Measurements from ENCODE around the gene ITPKC. TPM values are rescaled to one million over a fixed set of nuclear protein-coding genes. Genes with fewer than 3 reads are reported as not detected.

Gene ITPKC
- total and polyA plus RNA-seq, 4 donors = 6.3 to 12.0 (median 9.5) TPM

DNA sequence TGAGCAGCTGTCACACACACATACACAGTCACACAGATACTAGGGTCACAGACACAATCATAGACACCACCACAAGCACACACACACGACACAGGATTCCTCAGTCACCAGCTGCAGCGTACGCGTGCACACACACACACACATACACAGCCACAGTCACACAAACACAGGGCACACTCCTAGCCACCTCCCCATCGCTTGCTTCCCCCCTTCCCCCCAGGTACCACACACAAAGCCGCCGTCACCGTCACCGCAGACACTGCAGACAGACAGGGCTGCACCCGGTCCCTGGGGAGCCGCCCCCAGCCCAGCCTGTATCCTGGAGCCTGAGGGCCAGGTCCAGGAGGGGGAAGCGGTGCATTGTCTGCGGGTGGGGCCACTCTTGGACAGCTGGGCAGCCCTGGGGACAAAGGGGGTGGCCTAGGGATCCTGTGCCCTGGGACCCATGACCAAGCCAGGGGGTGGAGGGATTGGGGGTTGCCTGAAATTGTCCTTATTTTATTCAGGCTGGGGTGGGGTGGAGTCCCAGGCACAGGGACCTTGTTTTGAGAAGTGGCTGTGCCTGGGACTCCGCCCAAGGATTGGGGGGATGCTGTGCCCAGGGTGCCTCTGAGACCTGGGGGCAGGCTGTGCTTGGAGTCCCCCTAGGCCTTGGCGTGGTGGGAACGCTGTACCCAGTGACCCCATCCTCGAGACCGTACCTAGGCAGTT is 27.4 kb upstream of the ITPKC start:
- peak in 2 of 6 donors; percentile 52 to 72 for DNase-seq (ENCODE audit: low read depth in 4 of 6, low spot score in 6 of 6)
- 11% methylated on average over 13 of the region's 18 CpGs for WGBS (ENCODE audit: insufficient coverage)
- H3K27ac ChIP-seq (ENCODE audit: low read depth, low read length) = peak overlapping the region; percentile 73
- no peaks in the 10 kb centered on the region for H3K9me3 ChIP-seq (ENCODE audit: control insufficient read depth, insufficient read depth, low read length)
- H3K36me3 ChIP-seq (ENCODE audit: control insufficient read depth, insufficient read depth, low read length) = peaks cover 61% of the 10 kb centered on the region
- H3K4me1 ChIP-seq (ENCODE audit: control insufficient read depth, insufficient read depth, low read length) = peaks cover 30% of the 10 kb centered on the region
- H3K4me3 ChIP-seq (ENCODE audit: low read depth, low read length) = peak overlapping the region; percentile 69
- no peaks in the 10 kb centered on the region for H3K27me3 ChIP-seq (ENCODE audit: control insufficient read depth, insufficient read depth, low read length)

GRCh38 chr19:40690050-40690692 is 26.7 kb upstream of the ITPKC start, which contains the start of gene NUMBL:
Gene NUMBL, minus strand, starts transcription at chr19:40690651. Its CDS starts 168 bp downstream, at chr19:40690483.
- H3K4me3 ChIP-seq (ENCODE audit: low read depth, low read length) = peak within 1 kb of the TSS; percentile 69
- H3K36me3 ChIP-seq (ENCODE audit: control insufficient read depth, insufficient read depth, low read length) = peaks cover 59% of the 10 kb centered on the region
- no peaks in the 10 kb centered on the region for H3K9me3 ChIP-seq (ENCODE audit: control insufficient read depth, insufficient read depth, low read length)
- no peak for DNase-seq (ENCODE audit: low read depth in 4 of 6, low spot score in 6 of 6)
- H3K4me1 ChIP-seq (ENCODE audit: control insufficient read depth, insufficient read depth, low read length) = peaks cover 30% of the 10 kb centered on the region
- 0% methylated on average over 46 of the region's 50 CpGs for WGBS (ENCODE audit: insufficient coverage)
- H3K27me3 ChIP-seq (ENCODE audit: control insufficient read depth, insufficient read depth, low read length) = no peaks in the 10 kb centered on the region
- peak within 1 kb of the TSS; percentile 89 for H3K27ac ChIP-seq (ENCODE audit: low read depth, low read length)

- H3K27ac ChIP-seq (ENCODE audit: low read depth, low read length) = peak overlapping the region; percentile 89
- no peaks in the 10 kb centered on the region for H3K27me3 ChIP-seq (ENCODE audit: control insufficient read depth, insufficient read depth, low read length)
- no peaks in the 10 kb centered on the region for H3K9me3 ChIP-seq (ENCODE audit: control insufficient read depth, insufficient read depth, low read length)
- peak overlapping the region; percentile 66 for H3K4me3 ChIP-seq (ENCODE audit: low read depth, low read length)
- peaks cover 30% of the 10 kb centered on the region for H3K4me1 ChIP-seq (ENCODE audit: control insufficient read depth, insufficient read depth, low read length)
- under 1% methylated on average over 47 of the region's 56 CpGs for WGBS (ENCODE audit: insufficient coverage)
- peaks cover 58% of the 10 kb centered on the region for H3K36me3 ChIP-seq (ENCODE audit: control insufficient read depth, insufficient read depth, low read length)
- peak; percentile 75 to 97 (median 90) for DNase-seq (ENCODE audit: low read depth in 4 of 6, low spot score in 6 of 6)
Observed at GRCh38 chr19:40690693-40691420, 26.1 kb upstream of the ITPKC start.

GRCh38 chr19:40691421-40692211 is 25.3 kb upstream of the ITPKC start:
- peaks cover 30% of the 10 kb centered on the region for H3K4me1 ChIP-seq (ENCODE audit: control insufficient read depth, insufficient read depth, low read length)
- H3K27ac ChIP-seq (ENCODE audit: low read depth, low read length) = peak overlapping the region; percentile 89
- no peaks in the 10 kb centered on the region for H3K27me3 ChIP-seq (ENCODE audit: control insufficient read depth, insufficient read depth, low read length)
- 45% methylated on average over 17 of the region's 24 CpGs for WGBS (ENCODE audit: insufficient coverage)
- H3K9me3 ChIP-seq (ENCODE audit: control insufficient read depth, insufficient read depth, low read length) = no peaks in the 10 kb centered on the region
- peaks cover 58% of the 10 kb centered on the region for H3K36me3 ChIP-seq (ENCODE audit: control insufficient read depth, insufficient read depth, low read length)
- no peak for DNase-seq (ENCODE audit: low read depth in 4 of 6, low spot score in 6 of 6)
- H3K4me3 ChIP-seq (ENCODE audit: low read depth, low read length) = peak overlapping the region; percentile 66

DNA sequence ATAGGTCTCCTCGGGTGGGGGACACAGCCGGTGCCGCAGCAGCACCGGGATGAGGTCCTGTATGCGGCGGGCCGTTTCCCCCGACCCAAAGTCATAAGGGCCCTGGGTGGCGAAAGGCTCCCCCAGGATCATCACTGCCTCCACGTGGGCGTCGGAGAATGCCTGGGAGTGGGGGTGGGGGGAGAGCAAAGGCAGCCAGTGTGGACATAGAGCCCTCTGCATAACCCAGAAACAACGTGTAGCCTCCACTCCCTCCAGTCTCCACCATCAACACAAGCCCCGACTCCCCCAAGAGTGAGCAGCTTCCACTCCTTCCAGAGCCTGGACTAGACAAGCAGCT is 24.7 kb upstream of the ITPKC start:
- Histone ChIP-seq H3K27me3 (ENCODE audit: control insufficient read depth, insufficient read depth, low read length) (no peaks in the 10 kb centered on the region), H3K4me3 (ENCODE audit: low read depth, low read length) (no peak overlapping the region), H3K9me3 (ENCODE audit: control insufficient read depth, insufficient read depth, low read length) (no peaks in the 10 kb centered on the region), H3K27ac (ENCODE audit: low read depth, low read length) (peak overlapping the region; percentile 6), H3K36me3 (ENCODE audit: control insufficient read depth, insufficient read depth, low read length) (peaks cover 55% of the 10 kb centered on the region), H3K4me1 (ENCODE audit: control insufficient read depth, insufficient read depth, low read length) (peaks cover 30% of the 10 kb centered on the region)
- no peak for DNase-seq (ENCODE audit: low read depth in 4 of 6, low spot score in 6 of 6)
- 72% methylated on average over 4 of the region's 14 CpGs for WGBS (ENCODE audit: insufficient coverage)

DNA sequence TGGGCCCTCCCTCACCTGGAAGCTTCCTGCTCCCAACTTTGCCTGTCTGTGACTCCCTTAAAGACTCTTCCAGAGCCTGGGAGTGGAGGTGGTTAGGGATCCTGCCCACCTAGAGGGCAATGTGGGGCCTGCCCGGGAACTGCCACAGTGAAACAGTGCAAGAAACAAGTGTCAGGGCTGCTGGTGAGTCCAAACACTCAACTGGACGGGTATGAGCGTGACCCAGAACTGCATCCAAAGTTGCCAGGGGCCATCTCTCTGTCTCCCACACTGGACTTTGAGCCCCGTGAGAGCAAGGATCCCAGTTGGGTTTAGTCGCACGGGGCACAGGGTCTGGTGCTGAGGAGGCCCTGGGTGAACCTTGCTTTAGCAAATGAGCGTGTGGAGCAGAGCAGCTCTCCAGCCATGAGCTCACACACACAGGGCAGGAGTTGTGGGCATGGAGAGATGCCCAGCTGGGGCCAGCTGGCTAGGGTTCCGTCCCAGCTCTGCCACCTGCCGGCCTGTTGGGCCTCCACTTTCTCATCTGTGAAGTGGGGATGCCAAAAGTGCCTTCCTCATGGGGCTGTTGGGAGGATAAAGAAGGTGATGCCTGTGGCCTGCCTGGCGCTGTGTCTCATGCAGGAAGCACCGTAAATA is 23.6 kb upstream of the ITPKC start:
- H3K4me3 ChIP-seq (ENCODE audit: low read depth, low read length) = no peak overlapping the region
- H3K4me1 ChIP-seq (ENCODE audit: control insufficient read depth, insufficient read depth, low read length) = peaks cover 30% of the 10 kb centered on the region
- H3K27ac ChIP-seq (ENCODE audit: low read depth, low read length) = no peak overlapping the region
- 86% methylated on average over 9 of the region's 11 CpGs for WGBS (ENCODE audit: insufficient coverage)
- H3K9me3 ChIP-seq (ENCODE audit: control insufficient read depth, insufficient read depth, low read length) = no peaks in the 10 kb centered on the region
- no peak for DNase-seq (ENCODE audit: low read depth in 4 of 6, low spot score in 6 of 6)
- H3K36me3 ChIP-seq (ENCODE audit: control insufficient read depth, insufficient read depth, low read length) = peaks cover 57% of the 10 kb centered on the region
- no peaks in the 10 kb centered on the region for H3K27me3 ChIP-seq (ENCODE audit: control insufficient read depth, insufficient read depth, low read length)

DNA sequence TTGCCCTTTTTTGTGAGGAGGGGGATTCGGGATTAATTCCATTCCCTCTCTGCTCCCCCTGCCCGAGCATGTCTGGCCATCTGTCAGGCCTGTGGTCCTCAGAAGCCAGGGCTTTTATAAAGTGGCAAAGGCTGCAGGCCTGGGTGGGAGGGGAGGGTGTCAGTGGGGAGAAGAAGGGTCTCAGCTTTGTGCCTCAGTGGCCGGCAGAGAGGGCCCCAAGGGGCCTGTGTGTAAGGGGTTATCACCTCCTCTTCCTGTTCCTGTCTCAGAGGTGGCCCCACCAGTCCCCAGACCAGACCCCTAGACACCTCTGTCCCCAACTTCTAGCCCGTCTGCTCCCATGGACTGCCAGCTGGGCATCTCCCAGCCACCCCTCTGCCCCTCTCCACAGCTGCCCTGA is 23.0 kb upstream of the ITPKC start:
- Histone ChIP-seq H3K4me1 (ENCODE audit: control insufficient read depth, insufficient read depth, low read length) (peaks cover 30% of the 10 kb centered on the region), H3K36me3 (ENCODE audit: control insufficient read depth, insufficient read depth, low read length) (peaks cover 57% of the 10 kb centered on the region), H3K27me3 (ENCODE audit: control insufficient read depth, insufficient read depth, low read length) (no peaks in the 10 kb centered on the region), H3K4me3 (ENCODE audit: low read depth, low read length) (no peak overlapping the region), H3K9me3 (ENCODE audit: control insufficient read depth, insufficient read depth, low read length) (no peaks in the 10 kb centered on the region), H3K27ac (ENCODE audit: low read depth, low read length) (no peak overlapping the region)
- 50% methylated on average over 2 of the region's 4 CpGs for WGBS (ENCODE audit: insufficient coverage)
- DNase-seq (ENCODE audit: low read depth in 4 of 6, low spot score in 6 of 6) = no peak

- peaks cover 72% of the 10 kb centered on the region for H3K36me3 ChIP-seq (ENCODE audit: control insufficient read depth, insufficient read depth, low read length)
- H3K4me3 ChIP-seq (ENCODE audit: low read depth, low read length) = no peak overlapping the region
- 100% methylated on average over 1 of the region's 5 CpGs for WGBS (ENCODE audit: insufficient coverage)
- peaks cover 17% of the 10 kb centered on the region for H3K4me1 ChIP-seq (ENCODE audit: control insufficient read depth, insufficient read depth, low read length)
- H3K9me3 ChIP-seq (ENCODE audit: control insufficient read depth, insufficient read depth, low read length) = no peaks in the 10 kb centered on the region
- H3K27me3 ChIP-seq (ENCODE audit: control insufficient read depth, insufficient read depth, low read length) = no peaks in the 10 kb centered on the region
- no peak for DNase-seq (ENCODE audit: low read depth in 4 of 6, low spot score in 6 of 6)
- no peak overlapping the region for H3K27ac ChIP-seq (ENCODE audit: low read depth, low read length)
Observed at GRCh38 chr19:40695881-40696280, 21.0 kb upstream of the ITPKC start.

- H3K27ac ChIP-seq (ENCODE audit: low read depth, low read length) = no peak overlapping the region
- peaks cover 6% of the 10 kb centered on the region for H3K4me1 ChIP-seq (ENCODE audit: control insufficient read depth, insufficient read depth, low read length)
- H3K9me3 ChIP-seq (ENCODE audit: control insufficient read depth, insufficient read depth, low read length) = no peaks in the 10 kb centered on the region
- peaks cover 73% of the 10 kb centered on the region for H3K36me3 ChIP-seq (ENCODE audit: control insufficient read depth, insufficient read depth, low read length)
- H3K27me3 ChIP-seq (ENCODE audit: control insufficient read depth, insufficient read depth, low read length) = no peaks in the 10 kb centered on the region
- no peak for DNase-seq (ENCODE audit: low read depth in 4 of 6, low spot score in 6 of 6)
- 83% methylated on average over 1 of the region's 6 CpGs for WGBS (ENCODE audit: insufficient coverage)
- no peak overlapping the region for H3K4me3 ChIP-seq (ENCODE audit: low read depth, low read length)
Observed at GRCh38 chr19:40697007-40697406, 19.9 kb upstream of the ITPKC start.
